GM12878 (cell line): Measurements from ENCODE around the gene DLGAP3.

ENCODE experiments used
- CBX5 ChIP-seq: sonication (generic); IDR thresholded peaks from 2 replicates; pipeline ENCODE4 v1.6.1; 2016; ENCODE audit warnings: low read depth, moderate library complexity, mild to moderate bottlenecking, inconsistent platforms
- CEBPB ChIP-seq, 2 experiments: fragments of 150-350 bp in 1 of 2; IDR thresholded peaks; 2 replicates each; pipeline ENCODE4 v1.6.1; 2012 to 2014; ENCODE audit warnings: low read depth in 2 of 2, low read length in 2 of 2, borderline replicate concordance in 1 of 2, inconsistent platforms in 1 of 2
- CHD2 ChIP-seq: IDR thresholded peaks from 2 replicates; pipeline ENCODE4 v1.6.1; 2011; ENCODE audit warnings: low read depth, low read length, improper control_type of control experiment, borderline replicate concordance
- CREM ChIP-seq: IDR thresholded peaks from 2 replicates; pipeline ENCODE4 v1.6.1; 2014; ENCODE audit warnings: antibody characterized with exemption, low read depth
- ESRRA ChIP-seq: IDR thresholded peaks from 2 replicates; pipeline ENCODE4 v1.6.1; 2012; ENCODE audit warnings: mild to moderate bottlenecking, low read length, improper control_type of control experiment
- FOXK2 ChIP-seq: fragments of 450-650 bp; IDR thresholded peaks from 2 replicates; pipeline ENCODE4 v1.6.1; 2017; ENCODE audit warnings: mild to moderate bottlenecking, moderate library complexity
- GABPA ChIP-seq: IDR thresholded peaks from 2 replicates; pipeline ENCODE4 v1.6.1; 2014; ENCODE audit warnings: antibody characterized with exemption, low read depth, mild to moderate bottlenecking, inconsistent platforms
- JUNB ChIP-seq: IDR thresholded peaks from 2 replicates; pipeline ENCODE4 v1.6.1; 2016; ENCODE audit warnings: antibody characterized with exemption, mild to moderate bottlenecking
- MAX ChIP-seq: IDR thresholded peaks from 2 replicates; pipeline ENCODE4 v1.6.1; 2012; ENCODE audit warnings: low read depth, low read length, improper control_type of control experiment
- YY1 ChIP-seq: IDR thresholded peaks from 2 replicates; pipeline ENCODE4 v1.6.1; 2011; ENCODE audit warnings: low read depth, mild to moderate bottlenecking, low read length
- ZBTB11 ChIP-seq: fragments of 450-650 bp; formaldehyde crosslinking; IDR thresholded peaks from 2 replicates; pipeline ENCODE4 v1.5.0; 2022; ENCODE audit warnings: mild to moderate bottlenecking, missing genetic modification characterization
- TF ChIP-seq, protein P1 (sequence below): fragments of 450-650 bp; IDR thresholded peaks from 2 replicates; pipeline ENCODE4 v1.6.1; 2018; ENCODE audit warnings: mild to moderate bottlenecking, low read depth, moderate library complexity; ENCODE audit not compliant: partially characterized antibody
- TF ChIP-seq, protein P2 (sequence below): fragments of 450-650 bp; IDR thresholded peaks from 2 replicates; pipeline ENCODE4 v1.6.1; 2018; ENCODE audit warnings: borderline replicate concordance, mild to moderate bottlenecking; ENCODE audit not compliant: partially characterized antibody
- TF ChIP-seq, protein P3 (sequence below), 3 experiments: IDR thresholded peaks in 2 of 3; conservative IDR thresholded peaks in 1 of 3; 2 replicates each; pipeline ENCODE4 v1.5.1; 2011; ENCODE audit warnings: low read depth in 3 of 3, low read length in 3 of 3, mild to moderate bottlenecking in 3 of 3, control low read depth in 2 of 3, moderate library complexity in 2 of 3, inconsistent platforms in 1 of 3, mixed read lengths in 1 of 3; ENCODE audit not compliant: control insufficient read depth in 2 of 3, insufficient read depth in 1 of 3; ENCODE audit errors: extremely low read depth in 1 of 3

GRCh38 chr1:34865981-34866761 is 63.3 kb downstream of the DLGAP3 start:
- TF ChIP-seq ESRRA: peak; percentile 93
- TF ChIP-seq, protein P1, sequence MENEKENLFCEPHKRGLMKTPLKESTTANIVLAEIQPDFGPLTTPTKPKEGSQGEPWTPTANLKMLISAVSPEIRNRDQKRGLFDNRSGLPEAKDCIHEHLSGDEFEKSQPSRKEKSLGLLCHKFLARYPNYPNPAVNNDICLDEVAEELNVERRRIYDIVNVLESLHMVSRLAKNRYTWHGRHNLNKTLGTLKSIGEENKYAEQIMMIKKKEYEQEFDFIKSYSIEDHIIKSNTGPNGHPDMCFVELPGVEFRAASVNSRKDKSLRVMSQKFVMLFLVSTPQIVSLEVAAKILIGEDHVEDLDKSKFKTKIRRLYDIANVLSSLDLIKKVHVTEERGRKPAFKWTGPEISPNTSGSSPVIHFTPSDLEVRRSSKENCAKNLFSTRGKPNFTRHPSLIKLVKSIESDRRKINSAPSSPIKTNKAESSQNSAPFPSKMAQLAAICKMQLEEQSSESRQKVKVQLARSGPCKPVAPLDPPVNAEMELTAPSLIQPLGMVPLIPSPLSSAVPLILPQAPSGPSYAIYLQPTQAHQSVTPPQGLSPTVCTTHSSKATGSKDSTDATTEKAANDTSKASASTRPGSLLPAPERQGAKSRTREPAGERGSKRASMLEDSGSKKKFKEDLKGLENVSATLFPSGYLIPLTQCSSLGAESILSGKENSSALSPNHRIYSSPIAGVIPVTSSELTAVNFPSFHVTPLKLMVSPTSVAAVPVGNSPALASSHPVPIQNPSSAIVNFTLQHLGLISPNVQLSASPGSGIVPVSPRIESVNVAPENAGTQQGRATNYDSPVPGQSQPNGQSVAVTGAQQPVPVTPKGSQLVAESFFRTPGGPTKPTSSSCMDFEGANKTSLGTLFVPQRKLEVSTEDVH: no peak
- no peak for TF ChIP-seq ZBTB11 (CRISPR knock-in tag)
- TF ChIP-seq, protein P2, sequence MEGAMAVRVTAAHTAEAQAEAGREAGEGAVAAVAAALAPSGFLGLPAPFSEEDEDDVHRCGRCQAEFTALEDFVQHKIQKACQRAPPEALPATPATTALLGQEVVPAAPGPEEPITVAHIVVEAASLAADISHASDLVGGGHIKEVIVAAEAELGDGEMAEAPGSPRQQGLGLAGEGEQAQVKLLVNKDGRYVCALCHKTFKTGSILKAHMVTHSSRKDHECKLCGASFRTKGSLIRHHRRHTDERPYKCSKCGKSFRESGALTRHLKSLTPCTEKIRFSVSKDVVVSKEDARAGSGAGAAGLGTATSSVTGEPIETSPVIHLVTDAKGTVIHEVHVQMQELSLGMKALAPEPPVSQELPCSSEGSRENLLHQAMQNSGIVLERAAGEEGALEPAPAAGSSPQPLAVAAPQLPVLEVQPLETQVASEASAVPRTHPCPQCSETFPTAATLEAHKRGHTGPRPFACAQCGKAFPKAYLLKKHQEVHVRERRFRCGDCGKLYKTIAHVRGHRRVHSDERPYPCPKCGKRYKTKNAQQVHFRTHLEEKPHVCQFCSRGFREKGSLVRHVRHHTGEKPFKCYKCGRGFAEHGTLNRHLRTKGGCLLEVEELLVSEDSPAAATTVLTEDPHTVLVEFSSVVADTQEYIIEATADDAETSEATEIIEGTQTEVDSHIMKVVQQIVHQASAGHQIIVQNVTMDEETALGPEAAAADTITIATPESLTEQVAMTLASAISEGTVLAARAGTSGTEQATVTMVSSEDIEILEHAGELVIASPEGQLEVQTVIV: peak; percentile 43
- no peak for TF ChIP-seq CEBPB (IDR thresholded peaks at IDR 0.05; ENCODE audit: borderline replicate concordance in 1 of 2, low read depth in 2 of 2, low read length in 2 of 2)
- no peak for TF ChIP-seq CBX5
- TF ChIP-seq CHD2: peak; percentile 55; the same call in 1 of the 2 replicates
- peak; percentile 80; the same call in 1 of the 2 replicates for TF ChIP-seq YY1
- TF ChIP-seq JUNB: no peak
- TF ChIP-seq, protein P3, sequence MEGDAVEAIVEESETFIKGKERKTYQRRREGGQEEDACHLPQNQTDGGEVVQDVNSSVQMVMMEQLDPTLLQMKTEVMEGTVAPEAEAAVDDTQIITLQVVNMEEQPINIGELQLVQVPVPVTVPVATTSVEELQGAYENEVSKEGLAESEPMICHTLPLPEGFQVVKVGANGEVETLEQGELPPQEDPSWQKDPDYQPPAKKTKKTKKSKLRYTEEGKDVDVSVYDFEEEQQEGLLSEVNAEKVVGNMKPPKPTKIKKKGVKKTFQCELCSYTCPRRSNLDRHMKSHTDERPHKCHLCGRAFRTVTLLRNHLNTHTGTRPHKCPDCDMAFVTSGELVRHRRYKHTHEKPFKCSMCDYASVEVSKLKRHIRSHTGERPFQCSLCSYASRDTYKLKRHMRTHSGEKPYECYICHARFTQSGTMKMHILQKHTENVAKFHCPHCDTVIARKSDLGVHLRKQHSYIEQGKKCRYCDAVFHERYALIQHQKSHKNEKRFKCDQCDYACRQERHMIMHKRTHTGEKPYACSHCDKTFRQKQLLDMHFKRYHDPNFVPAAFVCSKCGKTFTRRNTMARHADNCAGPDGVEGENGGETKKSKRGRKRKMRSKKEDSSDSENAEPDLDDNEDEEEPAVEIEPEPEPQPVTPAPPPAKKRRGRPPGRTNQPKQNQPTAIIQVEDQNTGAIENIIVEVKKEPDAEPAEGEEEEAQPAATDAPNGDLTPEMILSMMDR (IDR thresholded peaks at IDR 0.05 in 2 of 3, conservative IDR thresholded peaks at IDR 0.05 in 1 of 3; ENCODE audit: control insufficient read depth in 2 of 3, extremely low read depth in 1 of 3, insufficient read depth in 1 of 3, low read depth in 3 of 3, low read length in 3 of 3): peak; percentile 92 to 96 (median 95)
- no peak for TF ChIP-seq FOXK2
- no peak for TF ChIP-seq CREM
- TF ChIP-seq GABPA: no peak
- TF ChIP-seq MAX: peak; percentile 81; the same call in 1 of the 2 replicates
